ENCODE data around the gene SNX20. TPM values are rescaled to one million over a fixed set of nuclear protein-coding genes. Genes with fewer than 3 reads are reported as not detected.

Gene SNX20
- total and polyA plus RNA-seq, 8 donors, result 1.3 to 17.6 (median 1.5) TPM

DNA sequence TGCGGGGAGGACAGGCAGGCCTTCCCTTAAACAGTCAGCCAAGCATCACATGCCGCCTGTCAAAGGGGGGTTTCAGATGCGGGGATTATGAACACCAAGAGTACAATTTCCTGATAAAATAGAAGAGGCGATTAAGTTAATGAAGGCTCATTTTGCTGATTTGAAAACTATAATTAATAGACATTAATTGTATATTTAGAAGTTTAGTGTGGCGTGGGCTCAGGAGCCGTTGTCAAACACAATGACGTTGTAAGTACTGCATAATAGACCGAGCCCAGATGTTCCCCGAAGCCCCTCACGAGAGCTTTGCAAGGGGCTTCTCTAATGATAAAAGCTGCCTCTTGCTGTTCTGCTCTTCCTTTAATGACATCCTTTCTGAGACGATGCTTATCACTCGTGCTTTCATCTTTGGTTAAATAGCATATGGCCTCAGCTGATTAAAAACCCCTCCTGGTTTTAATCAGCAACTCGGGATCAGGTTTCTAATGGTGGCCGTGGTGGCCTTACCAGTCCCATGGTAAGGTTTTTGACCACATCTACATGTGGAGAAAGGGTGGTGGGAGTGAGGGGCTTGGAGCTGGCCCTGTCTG lies 28.2 kb downstream of the SNX20 start:
- H3K4me1 ChIP-seq, result no peaks in the 10 kb centered on the region
- TF ChIP-seq, protein P1, sequence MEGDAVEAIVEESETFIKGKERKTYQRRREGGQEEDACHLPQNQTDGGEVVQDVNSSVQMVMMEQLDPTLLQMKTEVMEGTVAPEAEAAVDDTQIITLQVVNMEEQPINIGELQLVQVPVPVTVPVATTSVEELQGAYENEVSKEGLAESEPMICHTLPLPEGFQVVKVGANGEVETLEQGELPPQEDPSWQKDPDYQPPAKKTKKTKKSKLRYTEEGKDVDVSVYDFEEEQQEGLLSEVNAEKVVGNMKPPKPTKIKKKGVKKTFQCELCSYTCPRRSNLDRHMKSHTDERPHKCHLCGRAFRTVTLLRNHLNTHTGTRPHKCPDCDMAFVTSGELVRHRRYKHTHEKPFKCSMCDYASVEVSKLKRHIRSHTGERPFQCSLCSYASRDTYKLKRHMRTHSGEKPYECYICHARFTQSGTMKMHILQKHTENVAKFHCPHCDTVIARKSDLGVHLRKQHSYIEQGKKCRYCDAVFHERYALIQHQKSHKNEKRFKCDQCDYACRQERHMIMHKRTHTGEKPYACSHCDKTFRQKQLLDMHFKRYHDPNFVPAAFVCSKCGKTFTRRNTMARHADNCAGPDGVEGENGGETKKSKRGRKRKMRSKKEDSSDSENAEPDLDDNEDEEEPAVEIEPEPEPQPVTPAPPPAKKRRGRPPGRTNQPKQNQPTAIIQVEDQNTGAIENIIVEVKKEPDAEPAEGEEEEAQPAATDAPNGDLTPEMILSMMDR (IDR thresholded peaks at IDR 0.05), result no peak
- intact Hi-C loops (cut with DNase I), result no loop called here
- no peak for DNase-seq
- no peak overlapping the region for H3K27ac ChIP-seq
- H3K9me3 ChIP-seq, result no peaks in the 10 kb centered on the region
- ATAC-seq, result no peak
- no peak overlapping the region for H3K4me3 ChIP-seq
- no peaks in the 10 kb centered on the region for H3K36me3 ChIP-seq
- H3K27me3 ChIP-seq, result no peaks in the 10 kb centered on the region

DNA sequence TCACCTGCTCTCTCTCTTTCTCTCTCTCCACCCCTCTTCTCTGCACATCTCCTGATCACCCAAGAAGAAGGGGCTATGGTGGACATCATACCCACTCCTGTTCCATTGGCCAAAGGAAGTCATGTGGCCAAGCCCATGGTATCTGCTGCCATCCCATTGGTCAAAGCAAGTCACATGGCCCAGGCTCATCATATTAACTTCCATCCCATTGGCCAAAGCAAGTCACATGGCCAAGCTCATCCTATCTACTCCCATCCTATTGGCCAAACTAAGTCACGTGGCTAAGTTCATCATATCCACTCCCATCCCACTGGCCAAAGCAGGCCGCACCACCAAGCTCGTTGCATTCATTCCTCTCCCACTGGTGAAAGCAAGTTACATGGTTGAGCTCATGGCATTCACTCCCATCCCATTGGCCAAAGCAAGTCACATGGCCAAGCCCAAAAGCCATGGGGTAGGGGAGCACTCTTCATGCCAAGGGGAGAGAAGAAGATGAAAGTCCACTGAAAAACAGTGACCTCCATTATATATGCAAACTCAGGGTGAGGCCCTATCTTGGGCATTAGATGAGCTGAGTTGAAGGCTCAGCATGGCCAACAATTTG lies 29.2 kb downstream of the SNX20 start:
- TF ChIP-seq, protein P1 (IDR thresholded peaks at IDR 0.05), result no peak
- H3K27me3 ChIP-seq, result no peaks in the 10 kb centered on the region
- no peaks in the 10 kb centered on the region for H3K36me3 ChIP-seq
- H3K4me3 ChIP-seq, result no peak overlapping the region
- H3K27ac ChIP-seq, result no peak overlapping the region
- H3K4me1 ChIP-seq, result no peaks in the 10 kb centered on the region
- ATAC-seq (no peak), DNase-seq (no peak)
- intact Hi-C loops (cut with DNase I), result no loop called here
- H3K9me3 ChIP-seq, result no peaks in the 10 kb centered on the region

DNA sequence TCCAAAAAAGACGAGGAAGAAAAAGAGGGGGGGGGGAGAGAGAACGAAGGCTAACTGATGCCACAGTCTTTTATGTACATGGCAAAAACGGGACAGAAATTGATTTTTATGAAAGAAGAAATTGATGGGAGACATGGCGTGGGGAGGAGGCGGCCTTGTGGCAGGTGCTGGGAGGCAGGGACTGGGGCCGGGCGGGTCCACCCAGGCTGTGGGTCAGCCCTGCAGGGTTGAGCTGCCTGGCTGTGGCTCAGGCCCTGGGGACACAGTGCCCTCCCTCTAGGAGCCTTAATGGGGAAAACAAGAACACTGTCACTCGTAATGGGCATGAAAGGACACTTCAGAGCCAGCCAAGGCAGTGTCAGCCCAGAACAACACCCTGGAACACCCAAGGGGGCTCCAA lies 34.8 kb downstream of the SNX20 start:
- H3K36me3 ChIP-seq, result no peaks in the 10 kb centered on the region
- TF ChIP-seq, protein P1 (IDR thresholded peaks at IDR 0.05), result no peak
- peaks cover 0 to 1% of the 10 kb centered on the region in 2 donors for H3K27me3 ChIP-seq
- intact Hi-C loops (cut with DNase I), result no loop called here
- H3K4me3 ChIP-seq, result no peak overlapping the region
- ATAC-seq, result no peak
- no peaks in the 10 kb centered on the region for H3K9me3 ChIP-seq
- no peak for DNase-seq
- H3K27ac ChIP-seq, result no peak overlapping the region
- no peaks in the 10 kb centered on the region for H3K4me1 ChIP-seq

DNA sequence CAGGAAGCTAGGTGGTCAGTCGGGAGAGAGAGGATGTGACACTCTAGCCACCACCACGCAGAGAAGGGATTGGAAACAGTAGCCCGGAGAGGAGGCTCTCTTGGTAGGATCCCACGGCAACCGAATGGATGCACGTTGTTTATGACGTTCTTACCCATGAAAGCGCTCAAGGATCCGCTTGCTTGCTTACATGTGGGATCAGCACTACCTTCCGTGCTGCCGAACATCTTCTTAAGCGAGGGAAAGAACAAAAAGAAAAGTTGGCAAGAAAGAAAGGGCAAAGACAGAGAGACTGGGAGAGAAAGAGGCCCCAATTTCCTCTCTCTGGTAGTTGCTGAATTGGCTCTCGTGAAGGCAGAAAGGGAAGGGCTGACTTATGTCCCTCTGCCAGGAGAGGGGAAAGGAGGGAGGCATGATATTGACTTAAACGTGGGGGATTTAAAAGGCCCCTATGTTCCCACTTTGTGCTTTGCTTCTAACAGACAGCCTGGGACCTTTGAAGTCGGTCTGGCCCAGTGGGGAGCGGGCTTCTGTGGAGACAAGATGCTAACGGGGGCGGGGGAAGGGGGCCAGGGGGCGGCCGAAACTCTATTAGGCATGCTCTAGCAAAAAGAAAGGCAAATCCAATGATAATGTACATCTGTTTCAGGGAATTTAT lies 35.4 kb downstream of the SNX20 start:
- TF ChIP-seq, protein P1 (IDR thresholded peaks at IDR 0.05), result no peak
- H3K27ac ChIP-seq, result no peak overlapping the region
- peaks cover 0 to 5% of the 10 kb centered on the region in 2 donors for H3K27me3 ChIP-seq
- DNase-seq (peak in 1 of 4 donors; percentile 41), ATAC-seq (no peak)
- no peaks in the 10 kb centered on the region for H3K36me3 ChIP-seq
- no peak overlapping the region for H3K4me3 ChIP-seq
- H3K9me3 ChIP-seq, result no peaks in the 10 kb centered on the region
- no peaks in the 10 kb centered on the region for H3K4me1 ChIP-seq
- intact Hi-C loops (cut with DNase I), result no loop called here

DNA sequence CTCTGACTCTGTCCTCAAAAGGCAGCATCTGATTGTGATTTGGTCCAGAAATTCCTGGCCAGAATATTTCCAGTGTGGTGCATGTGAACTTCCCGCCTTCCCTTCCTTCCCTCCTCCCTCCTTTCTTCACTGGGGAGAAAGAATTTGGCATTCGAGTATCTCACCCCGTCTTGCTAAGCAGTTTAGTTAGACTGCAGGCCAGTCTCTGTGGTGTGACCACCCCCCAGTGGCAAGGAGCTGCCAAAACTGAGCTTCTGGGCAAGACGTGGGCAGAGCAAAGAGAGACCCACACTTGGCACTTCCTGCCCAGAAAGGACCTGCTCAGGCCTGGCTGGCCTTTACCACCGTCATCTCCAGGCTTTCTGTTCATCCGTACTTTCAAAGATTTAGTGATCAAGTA lies 36.4 kb downstream of the SNX20 start:
- H3K36me3 ChIP-seq, result no peaks in the 10 kb centered on the region
- no peak overlapping the region for H3K27ac ChIP-seq
- DNase-seq (peak in 2 of 4 donors; percentile 28 to 46), ATAC-seq (peak; percentile 57)
- peaks cover 0 to 5% of the 10 kb centered on the region in 2 donors for H3K27me3 ChIP-seq
- intact Hi-C loops (cut with DNase I), result no loop called here
- H3K4me1 ChIP-seq, result no peaks in the 10 kb centered on the region
- TF ChIP-seq, protein P1 (IDR thresholded peaks at IDR 0.05), result no peak
- H3K9me3 ChIP-seq, result no peaks in the 10 kb centered on the region
- H3K4me3 ChIP-seq, result no peak overlapping the region

Data from left lung (tissue), 10 donors.